Ovary (tissue), 3 donors: ENCODE results near the gene DGUOK.

Experiments
- EP300 ChIP-seq: sonication (generic); formaldehyde crosslinking; IDR thresholded peaks from one replicate; pipeline ENCODE4 v1.6.1; 2017; ENCODE audit warnings: antibody characterized with exemption
- POLR2A ChIP-seq: fragments of 450-650 bp; IDR thresholded peaks from one replicate; pipeline ENCODE4 v1.6.1; 2017; ENCODE audit warnings: antibody characterized with exemption, mild to moderate bottlenecking, moderate library complexity
- TF ChIP-seq, protein P1 (sequence below), 3 donors: fragments of 450-650 bp in 2 of 3; fragments of 200-600 bp in 1 of 3; IDR thresholded peaks; one replicate each; pipeline versions ENCODE4 v1.5.1 to v1.8.0; 2016 to 2022; ENCODE audit warnings: antibody characterized with exemption in 3 of 3, mild to moderate bottlenecking in 1 of 3
- donor health status: DM: no; HTN: no; CAD: no.

DNA sequence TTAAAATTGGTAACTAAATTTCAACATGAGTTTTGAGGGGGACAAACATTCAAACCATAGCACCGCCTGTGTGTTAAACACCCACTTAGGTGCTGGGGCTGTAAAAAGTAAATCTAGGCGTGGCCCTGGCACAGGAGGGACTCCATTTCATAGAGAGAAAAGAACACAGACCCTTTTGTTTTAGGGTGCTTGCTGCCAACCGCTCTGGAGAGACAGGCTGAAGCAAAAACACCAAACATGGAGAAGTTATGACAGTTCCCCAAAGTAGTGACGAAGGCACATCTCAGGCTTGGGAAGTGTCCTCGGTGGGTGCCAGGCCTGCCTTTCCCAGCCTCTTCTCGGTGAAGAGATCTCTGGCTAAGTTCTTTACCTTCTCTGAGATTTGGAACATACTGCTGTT, 28.7 kb upstream of the DGUOK start:
- TF ChIP-seq POLR2A (no peak), EP300 (no peak)
- TF ChIP-seq, protein P1, sequence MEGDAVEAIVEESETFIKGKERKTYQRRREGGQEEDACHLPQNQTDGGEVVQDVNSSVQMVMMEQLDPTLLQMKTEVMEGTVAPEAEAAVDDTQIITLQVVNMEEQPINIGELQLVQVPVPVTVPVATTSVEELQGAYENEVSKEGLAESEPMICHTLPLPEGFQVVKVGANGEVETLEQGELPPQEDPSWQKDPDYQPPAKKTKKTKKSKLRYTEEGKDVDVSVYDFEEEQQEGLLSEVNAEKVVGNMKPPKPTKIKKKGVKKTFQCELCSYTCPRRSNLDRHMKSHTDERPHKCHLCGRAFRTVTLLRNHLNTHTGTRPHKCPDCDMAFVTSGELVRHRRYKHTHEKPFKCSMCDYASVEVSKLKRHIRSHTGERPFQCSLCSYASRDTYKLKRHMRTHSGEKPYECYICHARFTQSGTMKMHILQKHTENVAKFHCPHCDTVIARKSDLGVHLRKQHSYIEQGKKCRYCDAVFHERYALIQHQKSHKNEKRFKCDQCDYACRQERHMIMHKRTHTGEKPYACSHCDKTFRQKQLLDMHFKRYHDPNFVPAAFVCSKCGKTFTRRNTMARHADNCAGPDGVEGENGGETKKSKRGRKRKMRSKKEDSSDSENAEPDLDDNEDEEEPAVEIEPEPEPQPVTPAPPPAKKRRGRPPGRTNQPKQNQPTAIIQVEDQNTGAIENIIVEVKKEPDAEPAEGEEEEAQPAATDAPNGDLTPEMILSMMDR (IDR thresholded peaks at IDR 0.05), result no peak
